ENCODE measurements around the gene DPEP2. TPM values are rescaled to one million over a fixed set of nuclear protein-coding genes. Genes with fewer than 3 reads are reported as not detected.
A peak's percentile ranks its signal among the peaks of the same experiment; 100 is the strongest.

Gene DPEP2
- total RNA-seq, 1 donor = not detected

GRCh38 chr16:67971111-67971510 lies 28.2 kb downstream of the DPEP2 start:
- peaks cover 17% of the 10 kb centered on the region for H4K20me1 ChIP-seq (ENCODE audit: insufficient read depth, low read length)
- H3K36me3 ChIP-seq (ENCODE audit: insufficient read depth, low read length) = no peaks in the 10 kb centered on the region
- no peak overlapping the region for H3K4me3 ChIP-seq (ENCODE audit: insufficient read depth, low read length)
- H3K4me1 ChIP-seq (ENCODE audit: insufficient read depth, low read length) = peaks cover 17% of the 10 kb centered on the region
- H3K9me3 ChIP-seq (ENCODE audit: low read depth, low read length) = no peaks in the 10 kb centered on the region
- peaks cover 22% of the 10 kb centered on the region for H3K79me2 ChIP-seq (ENCODE audit: insufficient read depth, low read length)
- DNase-seq (ENCODE audit: insufficient read length, low spot score, missing footprints) = no peak
- no peaks in the 10 kb centered on the region for H3K27me3 ChIP-seq (ENCODE audit: insufficient read depth, low read length)
- H3K27ac ChIP-seq (ENCODE audit: low read depth, low read length) = no peak overlapping the region
- no peak overlapping the region for H3K4me2 ChIP-seq (ENCODE audit: insufficient read depth, low read length)
- H2AFZ ChIP-seq (ENCODE audit: low read length) = no peak overlapping the region
- TF ChIP-seq CTCF (IDR thresholded peaks at IDR 0.05; ENCODE audit: extremely low read depth, low read depth, low read length) = no peak

GRCh38 chr16:67969254-67970039 lies 29.8 kb downstream of the DPEP2 start:
- Histone ChIP-seq H3K4me2 (ENCODE audit: insufficient read depth, low read length) (peak overlapping the region; percentile 96), H4K20me1 (ENCODE audit: insufficient read depth, low read length) (peaks cover 32% of the 10 kb centered on the region), H2AFZ (ENCODE audit: low read length) (peak overlapping the region; percentile 95), H3K4me1 (ENCODE audit: insufficient read depth, low read length) (peaks cover 30% of the 10 kb centered on the region), H3K79me2 (ENCODE audit: insufficient read depth, low read length) (peaks cover 38% of the 10 kb centered on the region), H3K27ac (ENCODE audit: low read depth, low read length) (no peak overlapping the region), H3K9me3 (ENCODE audit: low read depth, low read length) (no peaks in the 10 kb centered on the region), H3K36me3 (ENCODE audit: insufficient read depth, low read length) (peaks cover 8% of the 10 kb centered on the region), H3K27me3 (ENCODE audit: insufficient read depth, low read length) (no peaks in the 10 kb centered on the region), H3K4me3 (ENCODE audit: insufficient read depth, low read length) (peak overlapping the region; percentile 94)
- peak; percentile 90 for DNase-seq (ENCODE audit: insufficient read length, low spot score, missing footprints)
- no peak for TF ChIP-seq CTCF (IDR thresholded peaks at IDR 0.05; ENCODE audit: extremely low read depth, low read depth, low read length)

- H2AFZ ChIP-seq (ENCODE audit: low read length) = peak within 1 kb of the TSS; percentile 95
- H3K4me2 ChIP-seq (ENCODE audit: insufficient read depth, low read length) = peak within 1 kb of the TSS; percentile 96
- no peaks in the 10 kb centered on the region for H3K9me3 ChIP-seq (ENCODE audit: low read depth, low read length)
- peaks cover 47% of the 10 kb centered on the region for H3K79me2 ChIP-seq (ENCODE audit: insufficient read depth, low read length)
- peak within 1 kb of the TSS; percentile 89 for H3K27ac ChIP-seq (ENCODE audit: low read depth, low read length)
- no peak for TF ChIP-seq CTCF (IDR thresholded peaks at IDR 0.05; ENCODE audit: extremely low read depth, low read depth, low read length)
- H4K20me1 ChIP-seq (ENCODE audit: insufficient read depth, low read length) = peaks cover 40% of the 10 kb centered on the region
- peak within 1 kb of the TSS; percentile 94 for H3K4me3 ChIP-seq (ENCODE audit: insufficient read depth, low read length)
- DNase-seq (ENCODE audit: insufficient read length, low spot score, missing footprints) = peak; percentile 99
- peaks cover 33% of the 10 kb centered on the region for H3K4me1 ChIP-seq (ENCODE audit: insufficient read depth, low read length)
- no peaks in the 10 kb centered on the region for H3K27me3 ChIP-seq (ENCODE audit: insufficient read depth, low read length)
- peaks cover 11% of the 10 kb centered on the region for H3K36me3 ChIP-seq (ENCODE audit: insufficient read depth, low read length)
Observed at GRCh38 chr16:67968400-67969253, 30.7 kb downstream of the DPEP2 start, which contains the start of gene SLC12A4. SLC12A4 (minus strand) TSS chr16:67968637; CDS start chr16:67968553, 84 bp downstream.
